HG02885 (cell line): Measurements from ENCODE around the gene HDAC8.

Source experiments
- ATAC-seq: cut with Tn5 transposase; IDR thresholded peaks from one replicate; pipeline ENCODE4 v1.9.1; 2021; ENCODE audit warnings: mild to moderate bottlenecking; ENCODE audit not compliant: unreplicated experiment, poor library complexity

Gene HDAC8

DNA sequence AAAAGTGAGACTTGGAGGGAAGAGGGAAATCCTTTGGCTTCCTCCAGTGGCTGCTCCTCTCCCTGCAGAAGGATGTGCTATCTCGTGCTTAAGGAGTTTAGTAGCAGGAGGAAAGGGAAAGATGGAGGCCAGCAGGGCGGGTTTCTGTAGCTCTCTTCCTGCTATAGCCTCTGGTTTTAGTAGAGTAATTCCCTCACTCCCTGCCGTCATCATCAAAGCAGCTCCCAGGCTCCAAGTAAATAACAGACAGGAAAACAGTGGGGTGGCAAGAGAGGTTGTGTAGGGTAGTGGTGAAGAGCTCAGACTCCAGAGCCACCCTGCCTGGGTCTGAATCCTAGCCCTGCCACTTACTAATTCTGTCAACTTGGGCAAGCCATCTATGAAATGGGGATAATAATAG, 185.4 kb downstream of the HDAC8 start:
- no peak for ATAC-seq

DNA sequence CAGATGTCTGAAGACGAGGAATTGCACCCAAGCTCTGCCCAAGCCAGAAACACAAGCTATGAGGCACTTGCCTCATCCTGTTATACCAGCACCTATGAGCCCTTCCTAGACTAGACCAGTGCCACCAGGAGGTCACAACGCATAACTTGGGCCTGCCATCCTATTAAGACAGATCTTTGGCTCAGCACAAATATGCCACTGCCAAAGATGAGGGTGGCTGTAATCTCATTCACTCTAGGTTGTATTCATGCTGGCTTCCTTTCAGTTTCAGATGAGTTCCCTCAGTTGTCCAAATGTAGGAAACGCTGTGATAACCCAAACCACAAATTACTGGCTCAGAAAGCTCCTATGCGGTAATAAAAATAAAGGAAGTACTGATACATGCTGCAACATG, 190.4 kb downstream of the HDAC8 start:
- no peak for ATAC-seq

DNA sequence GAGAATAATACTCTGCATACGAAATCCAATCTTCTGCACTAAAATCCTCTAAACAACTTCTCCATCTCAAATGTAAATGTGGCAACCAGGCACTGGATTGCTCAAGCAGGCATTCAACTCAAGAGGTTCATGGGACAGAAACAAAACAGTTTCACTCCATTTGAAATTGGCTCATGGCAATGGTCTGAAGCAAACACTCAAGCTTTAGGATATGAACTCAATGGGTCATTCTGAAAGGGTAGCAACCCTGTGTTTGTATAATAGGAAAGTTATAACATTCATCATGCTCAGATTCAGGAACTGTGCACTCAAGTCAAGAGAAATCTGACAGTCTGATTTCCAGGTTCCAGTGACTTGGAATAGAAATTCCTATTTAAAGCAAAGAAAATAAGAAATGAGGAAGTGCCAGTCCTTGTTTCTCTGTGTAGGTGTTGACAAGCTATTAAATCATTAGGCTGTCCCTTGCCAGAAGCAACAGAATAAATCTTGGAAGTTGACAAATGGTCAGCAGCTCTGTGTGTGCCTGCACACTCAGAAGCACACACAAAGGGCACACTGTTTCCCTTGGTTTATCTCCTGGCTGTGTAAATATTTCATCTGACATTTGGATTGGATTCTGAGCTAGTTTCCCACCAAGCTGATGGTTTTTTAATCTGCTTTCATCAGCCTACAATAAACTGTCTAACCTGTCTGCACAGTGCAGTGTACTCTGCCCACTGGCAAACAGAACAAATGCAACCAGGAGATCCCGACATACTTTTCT, 191.0 kb downstream of the HDAC8 start:
- ATAC-seq, result no peak

DNA sequence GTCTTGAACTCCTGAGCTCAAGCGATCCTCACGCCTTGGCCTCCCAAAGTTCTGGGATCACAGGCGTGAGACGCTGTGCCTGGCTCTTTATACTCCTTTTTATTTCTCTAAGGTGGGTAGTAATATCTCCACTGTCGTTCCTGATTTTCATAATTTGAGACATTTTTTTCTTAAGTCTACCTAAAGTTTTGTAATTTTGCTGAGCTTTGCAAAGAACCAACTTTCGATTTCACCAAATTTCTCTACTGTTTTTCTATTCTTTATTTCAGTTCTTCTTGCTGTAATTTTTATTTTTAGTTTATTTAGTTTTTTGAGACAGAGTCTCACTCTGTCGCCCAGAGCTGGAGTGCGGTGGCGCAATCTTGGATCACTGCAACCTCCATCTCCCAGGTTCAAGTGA, 196.5 kb downstream of the HDAC8 start:
- ATAC-seq, result no peak

DNA sequence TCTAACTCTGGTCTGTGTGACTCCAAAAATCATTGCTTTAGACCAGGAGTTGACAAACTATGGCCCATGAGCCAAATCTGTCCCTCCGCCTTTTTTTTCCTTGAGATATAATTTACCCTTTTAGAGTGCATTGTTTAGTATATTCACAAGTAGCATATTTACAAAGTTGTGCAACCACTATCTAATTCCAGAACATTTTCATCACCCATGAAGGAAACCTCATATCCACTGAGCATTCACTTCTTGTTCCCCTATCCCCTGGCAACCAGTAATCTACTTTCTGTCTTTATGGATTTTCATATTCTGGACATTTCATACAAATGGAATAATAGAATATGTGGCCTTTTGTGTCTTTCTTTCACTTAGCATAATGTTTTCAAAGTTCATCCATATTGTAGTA, 199.5 kb downstream of the HDAC8 start:
- no peak for ATAC-seq

DNA sequence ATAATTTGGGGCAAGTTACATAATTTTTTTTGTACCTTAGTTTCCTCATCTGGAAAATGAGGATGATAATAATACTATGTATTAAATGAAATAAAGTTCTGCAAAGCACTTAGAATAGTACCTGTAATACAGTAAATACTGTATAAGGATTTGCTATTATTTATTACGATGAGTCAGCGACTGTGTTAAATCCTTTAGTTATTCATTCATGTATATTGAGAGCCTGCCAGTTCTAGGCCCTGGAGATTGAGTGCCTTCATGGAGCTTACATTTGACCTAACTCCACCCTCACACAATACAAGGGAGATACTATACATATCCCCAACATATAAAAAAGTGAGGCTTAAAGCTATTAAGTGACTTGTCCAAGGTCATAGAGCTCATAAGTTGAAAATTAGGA, 199.9 kb downstream of the HDAC8 start:
- ATAC-seq, result no peak

DNA sequence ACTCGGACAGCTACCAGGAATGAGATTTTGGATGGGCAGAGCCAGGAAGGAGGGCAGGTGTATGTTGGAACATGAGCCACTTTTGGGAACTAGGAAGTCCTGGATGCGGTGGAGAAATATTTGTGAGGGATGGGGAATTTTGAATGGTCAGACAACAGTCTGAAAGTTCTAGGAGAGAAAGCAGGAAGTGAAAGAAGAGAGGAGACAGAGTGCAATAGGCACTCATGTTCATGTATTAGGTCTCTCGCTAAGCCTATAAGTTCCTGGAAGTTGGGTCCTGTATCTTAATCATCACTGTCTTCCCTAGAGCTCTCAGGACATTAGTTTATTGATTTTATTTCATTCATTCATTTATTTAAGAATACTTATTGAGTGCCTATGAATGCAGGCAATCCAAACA, 201.2 kb downstream of the HDAC8 start:
- peak; percentile 72 for ATAC-seq

DNA sequence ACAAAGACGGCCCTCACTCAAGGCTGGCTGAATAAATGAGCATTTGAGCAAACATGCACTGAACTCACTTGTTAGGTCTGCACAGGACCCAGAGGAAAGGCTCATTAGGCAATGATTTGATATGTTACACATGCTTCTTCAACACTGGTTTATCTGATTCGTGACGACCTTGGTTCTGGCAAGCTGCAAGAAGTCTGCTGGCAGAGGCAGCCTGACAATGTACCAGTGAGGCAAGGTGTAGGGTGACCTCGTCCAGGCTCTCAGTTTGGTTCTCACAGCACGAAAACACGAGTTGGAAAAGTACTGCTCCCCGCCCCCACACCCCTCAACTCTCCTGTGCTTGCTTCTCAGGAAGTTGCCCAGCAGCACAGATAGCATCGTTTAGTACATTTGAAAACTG, 203.8 kb downstream of the HDAC8 start:
- ATAC-seq, result no peak

DNA sequence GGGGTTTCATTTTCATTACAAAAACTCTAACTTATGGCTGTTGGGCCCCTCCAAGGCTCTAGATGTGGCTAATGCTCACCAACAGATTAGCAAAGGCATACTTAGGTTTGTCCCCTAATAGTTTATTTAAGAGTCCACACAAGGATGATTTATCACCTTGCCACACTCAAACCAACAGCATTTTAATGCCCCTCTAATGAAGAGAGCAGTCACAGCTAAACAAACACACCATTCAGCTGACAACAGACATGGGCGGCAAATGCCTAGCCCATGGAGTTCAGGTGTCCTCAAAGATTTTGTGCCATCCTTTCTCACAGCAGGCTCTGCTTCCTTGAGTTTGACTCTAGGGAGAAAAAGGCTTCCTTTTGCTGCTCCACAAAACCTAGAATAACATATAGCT, 205.1 kb downstream of the HDAC8 start:
- ATAC-seq, result no peak

DNA sequence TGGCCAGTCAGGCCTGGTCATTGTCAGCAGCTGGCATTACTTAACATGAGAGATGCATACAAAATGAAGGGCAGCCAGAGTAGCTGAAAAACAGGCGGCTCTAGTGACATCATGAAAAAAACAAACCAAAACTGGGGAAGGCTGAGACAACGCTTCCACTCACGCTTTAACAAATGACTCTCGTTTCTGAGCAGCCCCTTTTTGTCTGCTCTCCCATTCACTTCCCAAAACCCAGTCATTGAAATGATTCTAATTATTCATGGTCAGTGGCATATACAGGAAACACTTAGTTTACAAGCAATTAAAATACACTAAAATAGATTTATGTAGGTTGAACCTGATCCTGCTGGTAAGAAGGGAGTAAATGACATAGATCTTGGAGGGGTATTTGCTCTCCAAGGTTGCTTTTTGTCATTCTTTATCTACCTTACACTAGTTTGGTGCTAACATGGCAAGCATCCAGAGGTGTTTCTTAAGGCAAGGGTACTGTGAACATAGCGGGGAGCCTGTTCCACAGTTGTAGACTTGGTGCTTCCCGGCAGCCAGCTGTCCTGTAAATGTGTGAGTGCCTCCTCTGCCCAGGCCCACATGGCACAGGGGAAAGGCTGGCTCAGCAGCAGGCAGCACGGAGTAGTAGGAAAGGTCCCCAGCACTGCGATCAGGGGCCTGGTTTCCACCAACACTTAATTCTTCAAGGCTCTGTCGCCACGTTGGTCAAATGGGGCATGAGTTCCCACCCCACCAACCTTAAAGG, 205.8 kb downstream of the HDAC8 start:
- ATAC-seq, result no peak

DNA sequence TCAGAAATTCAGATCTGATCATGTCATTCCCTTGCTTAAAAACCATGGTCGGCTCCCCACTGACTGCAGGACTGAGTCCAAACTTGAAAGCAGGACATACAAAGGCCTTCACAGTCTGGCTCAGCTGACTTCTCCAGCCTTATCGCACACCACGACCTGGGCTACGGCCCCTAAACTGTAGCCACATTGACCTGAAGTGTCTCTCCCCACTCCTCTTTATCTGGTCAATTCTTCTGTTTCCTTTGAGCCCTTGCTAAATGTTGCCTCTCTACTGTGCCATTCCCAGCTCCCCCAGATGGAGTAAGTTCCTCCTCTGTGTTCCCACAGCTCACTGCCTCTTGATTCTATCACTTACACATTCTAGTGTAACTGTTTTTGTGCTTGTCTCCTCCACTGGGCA, 206.5 kb downstream of the HDAC8 start:
- ATAC-seq, result no peak

DNA sequence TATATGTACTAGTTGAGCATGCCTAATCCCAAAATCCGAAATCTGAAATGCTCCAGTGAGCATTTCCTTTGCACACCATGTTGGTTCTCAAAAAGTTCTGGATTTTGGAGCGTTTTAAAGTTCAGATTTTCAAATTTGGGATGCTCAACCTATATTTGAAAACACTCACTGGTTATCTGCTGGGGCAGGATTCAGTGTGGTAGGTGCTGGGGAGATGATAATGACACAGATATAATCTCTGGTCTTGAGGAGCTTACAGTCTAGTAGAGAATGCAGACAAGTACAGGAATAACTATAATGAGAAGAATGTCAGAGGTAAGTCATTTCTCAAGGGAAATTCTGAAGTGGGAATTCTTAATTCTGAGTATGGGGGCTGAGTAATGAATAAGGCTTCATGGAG, 207.5 kb downstream of the HDAC8 start:
- no peak for ATAC-seq

DNA sequence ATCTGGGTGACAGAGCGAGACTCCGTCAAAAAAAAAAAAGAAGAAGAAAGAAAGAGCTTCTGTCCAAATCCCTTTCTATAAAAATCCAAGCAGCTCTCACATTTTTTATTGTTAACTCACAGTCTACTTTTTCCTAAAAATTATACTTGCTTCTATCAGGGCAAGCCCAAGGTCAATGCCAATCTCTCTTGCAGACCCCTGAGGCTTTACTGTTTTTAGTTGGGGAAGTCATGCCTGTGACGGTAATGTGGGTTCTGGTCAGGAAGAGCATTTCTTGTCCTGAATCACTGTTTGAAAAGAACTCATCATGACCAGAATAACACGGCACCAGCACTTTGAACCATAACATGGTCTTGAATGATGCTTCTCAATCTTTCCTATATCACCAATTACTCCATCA, 212.3 kb downstream of the HDAC8 start:
- ATAC-seq, result no peak

DNA sequence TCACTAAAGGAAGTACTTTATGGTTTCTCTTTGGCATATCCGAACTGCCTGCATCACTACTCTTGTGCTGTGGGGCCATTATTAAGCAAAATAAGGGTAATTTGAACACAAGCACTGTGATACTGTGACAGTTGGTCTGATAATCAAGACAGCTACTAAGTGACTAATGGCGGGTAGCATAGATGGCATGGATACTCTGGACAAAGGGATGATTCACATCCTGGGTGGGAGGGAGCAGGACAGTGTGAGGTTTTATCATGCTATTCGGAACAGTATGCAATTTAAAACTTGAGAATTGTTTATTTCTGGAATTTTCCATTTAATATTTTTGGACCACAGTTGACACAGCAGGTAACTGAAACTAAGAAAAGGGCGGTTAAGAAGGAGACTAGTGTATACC, 214.3 kb downstream of the HDAC8 start:
- ATAC-seq, result no peak

DNA sequence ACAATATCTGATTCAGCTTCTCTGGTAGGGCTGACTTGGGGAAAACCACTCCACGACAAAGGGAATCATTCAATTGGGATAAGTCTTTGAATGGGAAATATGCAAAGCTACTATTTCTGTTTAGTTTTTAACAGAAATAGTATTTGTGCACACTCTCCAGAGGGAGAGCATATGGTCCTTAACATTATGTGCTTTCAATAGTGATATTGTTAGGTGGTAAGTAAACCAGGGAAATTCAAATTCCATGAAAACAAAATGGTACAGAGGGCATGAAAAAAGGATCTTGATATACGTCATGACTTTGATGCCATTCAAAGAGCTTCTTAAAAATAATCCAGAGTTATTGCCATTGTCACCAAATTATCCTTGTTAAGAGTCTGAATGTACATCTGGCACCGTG, 219.9 kb downstream of the HDAC8 start:
- ATAC-seq, result no peak

DNA sequence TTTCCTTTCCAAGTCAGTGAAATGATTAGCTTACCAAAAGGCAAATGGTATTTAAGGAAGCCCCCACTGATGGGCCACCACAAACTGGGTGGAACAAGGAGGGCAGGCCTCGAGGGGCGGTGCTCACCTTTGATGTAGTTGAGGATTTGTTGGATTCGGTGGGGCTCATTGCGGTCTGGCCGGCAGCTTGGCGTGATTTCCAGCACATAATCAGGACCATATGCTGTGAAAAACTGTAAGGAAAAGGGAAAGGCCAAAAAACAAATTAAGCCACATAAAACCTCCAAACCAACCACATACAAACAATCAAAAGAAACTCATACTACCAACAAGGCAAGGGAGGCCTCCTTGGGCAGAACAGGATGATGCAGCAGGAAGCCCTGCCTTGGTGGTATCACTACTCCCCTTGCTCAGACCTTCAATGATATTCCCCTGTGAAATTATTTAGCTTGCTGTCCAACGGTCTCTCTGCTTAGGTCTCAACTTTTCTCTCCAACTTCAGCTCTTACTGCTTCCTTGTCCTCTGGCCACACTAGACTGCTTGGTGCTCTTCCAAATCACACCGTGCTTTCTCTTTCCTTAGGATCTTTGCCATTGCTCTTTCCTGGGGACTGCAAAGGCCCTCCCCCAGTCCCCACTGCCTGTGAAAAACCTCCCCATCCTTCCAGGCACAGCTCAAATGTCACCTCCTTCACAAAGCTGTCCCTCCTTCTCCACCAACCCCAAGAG, 220.9 kb downstream of the HDAC8 start:
- ATAC-seq, result no peak

DNA sequence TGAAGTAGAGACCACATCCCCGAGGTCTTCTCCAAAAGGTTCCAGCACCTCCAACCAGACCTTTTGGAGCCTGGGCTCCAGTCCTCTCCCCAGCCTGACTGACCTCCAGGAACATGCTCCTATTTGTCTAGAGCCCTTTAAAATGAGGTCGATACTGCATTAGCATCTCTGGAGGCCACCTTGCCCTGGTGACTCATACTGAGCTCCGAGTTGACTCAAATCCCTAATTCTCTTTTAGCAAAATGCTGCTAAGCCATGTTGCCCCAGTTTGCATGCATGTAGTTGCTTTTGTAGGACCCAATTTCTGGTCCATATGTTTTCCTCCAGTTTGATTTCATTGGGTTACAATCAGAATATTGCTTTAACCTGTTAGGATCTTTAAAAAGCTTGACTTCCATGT, 223.5 kb downstream of the HDAC8 start:
- peak; percentile 99 for ATAC-seq

DNA sequence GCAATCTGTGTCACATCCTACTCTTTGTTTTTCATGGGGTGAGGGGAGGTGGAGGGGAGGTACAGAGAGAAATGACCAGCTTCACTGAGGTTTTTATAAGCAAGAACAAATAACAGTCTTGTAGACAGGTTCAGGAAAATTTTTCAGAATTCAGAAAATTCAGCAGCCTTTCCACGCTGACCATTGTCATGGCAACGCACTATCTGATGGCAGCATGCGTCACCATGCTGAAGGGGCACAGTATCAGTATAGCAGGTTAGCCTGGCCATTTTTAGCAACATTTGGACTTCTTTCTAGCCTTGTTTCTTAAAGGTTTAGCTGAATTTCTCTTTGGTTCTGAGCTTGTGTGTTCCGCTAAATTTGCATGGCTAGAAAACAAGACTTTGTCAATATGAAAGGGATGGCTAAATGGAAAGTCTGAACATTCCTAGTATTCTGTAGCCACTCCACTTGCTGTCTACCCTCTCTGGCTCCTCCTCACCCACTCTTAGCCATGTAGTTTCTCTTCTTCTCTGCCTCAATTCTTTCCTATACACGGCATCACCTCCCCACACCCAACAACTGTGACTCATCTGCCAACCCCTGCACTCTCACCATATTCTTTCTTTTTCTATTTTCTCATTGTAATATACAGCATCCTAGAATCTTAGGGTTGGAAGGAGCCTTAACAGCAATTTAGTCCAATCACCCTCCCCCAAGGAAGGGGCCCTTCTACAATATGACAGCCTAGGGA, 224.2 kb downstream of the HDAC8 start:
- ATAC-seq, result no peak

DNA sequence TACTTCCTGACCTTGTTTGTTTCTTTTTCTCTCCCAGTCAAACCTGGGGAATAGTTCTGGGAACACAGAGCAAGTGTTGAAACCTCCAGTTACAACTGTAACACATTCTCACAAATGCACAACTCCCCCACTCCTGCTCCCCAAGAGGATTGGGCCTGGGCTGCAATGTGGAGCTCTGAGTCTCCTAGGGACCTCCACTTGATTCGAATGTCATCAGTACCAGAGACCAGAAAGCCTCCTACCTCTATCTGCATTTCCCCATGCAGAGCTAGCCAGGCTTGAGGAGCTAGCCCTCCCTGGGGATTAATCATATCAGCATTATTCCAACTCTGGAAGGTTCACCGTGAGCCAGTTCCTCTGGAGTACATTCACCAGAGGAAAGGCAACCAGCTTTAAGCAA, 225.3 kb downstream of the HDAC8 start:
- no peak for ATAC-seq

DNA sequence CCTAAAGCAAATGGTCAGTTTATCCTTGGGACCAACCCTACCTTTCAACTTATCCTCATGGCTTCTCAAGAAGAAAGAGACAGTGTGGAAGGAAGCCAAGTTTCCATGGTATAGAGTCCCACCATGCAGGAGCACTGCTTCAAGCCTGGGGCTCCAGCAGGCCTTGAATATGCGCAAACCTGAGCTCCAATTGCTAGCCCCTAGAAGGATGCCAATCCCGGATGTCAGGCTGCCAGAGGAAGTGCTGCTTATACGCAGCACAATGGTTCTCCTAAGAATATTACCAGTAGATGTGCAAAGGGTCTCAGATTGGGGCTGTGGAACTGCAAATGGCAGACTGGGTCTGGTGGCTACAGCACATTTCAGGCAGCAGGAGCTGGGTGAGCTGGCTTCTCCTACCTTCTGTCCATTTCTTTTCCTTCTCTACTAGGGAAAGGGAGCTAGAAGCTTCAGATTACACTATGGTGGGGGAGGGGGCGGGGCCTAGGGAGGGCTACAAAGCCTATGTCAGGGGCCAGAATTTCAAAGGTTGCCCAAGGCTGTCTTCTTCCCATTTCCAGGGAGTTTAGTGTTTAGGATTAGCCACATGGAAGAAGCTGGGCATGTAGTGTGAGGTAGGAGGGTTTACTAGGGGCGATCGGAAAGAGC, 226.2 kb downstream of the HDAC8 start:
- no peak for ATAC-seq
